ENCODE results near the gene MDH1B. TPM values are rescaled to one million over a fixed set of nuclear protein-coding genes. Genes with fewer than 3 reads are reported as not detected.

The MDH1B gene
- polyA plus RNA-seq, 1 of the 3 experiments (the other 2 are of a cell fraction), result 1.7 TPM

DNA sequence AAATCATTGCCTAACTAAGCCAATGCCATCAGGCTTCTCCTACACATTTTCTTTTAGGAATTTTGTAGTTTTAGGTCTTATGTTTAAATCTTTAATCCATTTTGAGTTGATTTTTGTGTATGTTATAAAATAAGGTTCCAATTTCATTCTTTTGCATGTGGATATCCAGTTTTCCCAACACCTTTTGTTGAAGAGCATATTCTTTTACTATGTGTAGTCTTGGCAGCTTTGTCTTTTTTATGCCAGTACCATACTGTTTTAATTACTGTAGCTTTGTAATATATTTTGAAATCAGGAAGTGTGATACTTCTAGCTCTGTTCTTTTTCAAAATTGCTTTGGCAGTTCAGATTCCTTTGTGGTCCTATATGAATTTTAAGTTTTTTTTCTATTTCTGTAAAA lies 11.3 kb upstream of the MDH1B start:
- Histone ChIP-seq H3K27ac (ENCODE audit: low read depth in 2 of 2, low read length in 1 of 2) (no peak overlapping the region), H3K4me3 (ENCODE audit: low read depth in 2 of 2, low read length in 1 of 2) (no peak overlapping the region), H4K20me1 (ENCODE audit: insufficient read depth) (no peaks in the 10 kb centered on the region), H3K4me1 (ENCODE audit: control insufficient read depth in 1 of 2, insufficient read depth in 2 of 2, low read depth in 1 of 2, low read length in 1 of 2) (no peaks in the 10 kb centered on the region), H3K4me2 (no peak overlapping the region), H3F3A (replicated peaks; ENCODE audit: insufficient read depth) (no peaks in the 10 kb centered on the region), H3K9me2 (no peaks in the 10 kb centered on the region), H3K9me3 (peaks cover 8% of the 10 kb centered on the region; the same call in 1 of the 2 replicates), H3K36me3 (replicated peaks in 1 of 2; ENCODE audit: control insufficient read depth in 1 of 2, insufficient read depth in 2 of 2, low read length in 1 of 2) (peaks cover 79 to 90% of the 10 kb centered on the region in 2 experiments), H3K79me2 (ENCODE audit: insufficient read depth) (peaks cover 42% of the 10 kb centered on the region; the same call in 1 of the 2 replicates), H3K9ac (no peak overlapping the region), H2AFZ (ENCODE audit: low read depth) (no peak overlapping the region), H3K27me3 (ENCODE audit: insufficient read depth) (no peaks in the 10 kb centered on the region)
- ChIA-PET CTCF (no interaction called here), POLR2A (no interaction called here)
- TF ChIP-seq TEAD4 (IDR thresholded peaks at IDR 0.05; ENCODE audit: borderline replicate concordance, insufficient read depth) (no peak), SMC3 (IDR thresholded peaks at IDR 0.05; ENCODE audit: low read depth, low read length) (no peak), JUND (IDR thresholded peaks at IDR 0.05) (no peak), FOXJ3 (CRISPR knock-in tag; IDR thresholded peaks at IDR 0.05) (no peak), RFX5 (IDR thresholded peaks at IDR 0.05; ENCODE audit: low read length) (no peak), NFIC (IDR thresholded peaks at IDR 0.05; ENCODE audit: borderline replicate concordance) (no peak), EZH2phosphoT487 (IDR thresholded peaks at IDR 0.05; ENCODE audit: borderline replicate concordance, low read depth) (no peak), CHD2 (IDR thresholded peaks at IDR 0.05; ENCODE audit: low read length, partially characterized antibody) (no peak), FOXM1 (IDR thresholded peaks at IDR 0.05; ENCODE audit: low read depth) (no peak), RXRA (IDR thresholded peaks at IDR 0.05; ENCODE audit: borderline replicate concordance, low read depth) (no peak), GABPA (IDR thresholded peaks at IDR 0.05; ENCODE audit: low read depth) (no peak), ELF1 (IDR thresholded peaks at IDR 0.05) (no peak), MEF2A (IDR thresholded peaks at IDR 0.05; ENCODE audit: borderline replicate concordance, low read depth) (no peak)
- TF ChIP-seq, protein P1, sequence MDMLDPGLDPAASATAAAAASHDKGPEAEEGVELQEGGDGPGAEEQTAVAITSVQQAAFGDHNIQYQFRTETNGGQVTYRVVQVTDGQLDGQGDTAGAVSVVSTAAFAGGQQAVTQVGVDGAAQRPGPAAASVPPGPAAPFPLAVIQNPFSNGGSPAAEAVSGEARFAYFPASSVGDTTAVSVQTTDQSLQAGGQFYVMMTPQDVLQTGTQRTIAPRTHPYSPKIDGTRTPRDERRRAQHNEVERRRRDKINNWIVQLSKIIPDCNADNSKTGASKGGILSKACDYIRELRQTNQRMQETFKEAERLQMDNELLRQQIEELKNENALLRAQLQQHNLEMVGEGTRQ (IDR thresholded peaks at IDR 0.05; ENCODE audit: borderline replicate concordance, low read depth, low read length), result no peak
- TF ChIP-seq, protein P2, sequence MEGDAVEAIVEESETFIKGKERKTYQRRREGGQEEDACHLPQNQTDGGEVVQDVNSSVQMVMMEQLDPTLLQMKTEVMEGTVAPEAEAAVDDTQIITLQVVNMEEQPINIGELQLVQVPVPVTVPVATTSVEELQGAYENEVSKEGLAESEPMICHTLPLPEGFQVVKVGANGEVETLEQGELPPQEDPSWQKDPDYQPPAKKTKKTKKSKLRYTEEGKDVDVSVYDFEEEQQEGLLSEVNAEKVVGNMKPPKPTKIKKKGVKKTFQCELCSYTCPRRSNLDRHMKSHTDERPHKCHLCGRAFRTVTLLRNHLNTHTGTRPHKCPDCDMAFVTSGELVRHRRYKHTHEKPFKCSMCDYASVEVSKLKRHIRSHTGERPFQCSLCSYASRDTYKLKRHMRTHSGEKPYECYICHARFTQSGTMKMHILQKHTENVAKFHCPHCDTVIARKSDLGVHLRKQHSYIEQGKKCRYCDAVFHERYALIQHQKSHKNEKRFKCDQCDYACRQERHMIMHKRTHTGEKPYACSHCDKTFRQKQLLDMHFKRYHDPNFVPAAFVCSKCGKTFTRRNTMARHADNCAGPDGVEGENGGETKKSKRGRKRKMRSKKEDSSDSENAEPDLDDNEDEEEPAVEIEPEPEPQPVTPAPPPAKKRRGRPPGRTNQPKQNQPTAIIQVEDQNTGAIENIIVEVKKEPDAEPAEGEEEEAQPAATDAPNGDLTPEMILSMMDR (IDR thresholded peaks at IDR 0.05), result no peak
- TF ChIP-seq, protein P3, sequence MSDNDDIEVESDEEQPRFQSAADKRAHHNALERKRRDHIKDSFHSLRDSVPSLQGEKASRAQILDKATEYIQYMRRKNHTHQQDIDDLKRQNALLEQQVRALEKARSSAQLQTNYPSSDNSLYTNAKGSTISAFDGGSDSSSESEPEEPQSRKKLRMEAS (IDR thresholded peaks at IDR 0.05; ENCODE audit: low read depth), result no peak
- TF ChIP-seq, protein P4, sequence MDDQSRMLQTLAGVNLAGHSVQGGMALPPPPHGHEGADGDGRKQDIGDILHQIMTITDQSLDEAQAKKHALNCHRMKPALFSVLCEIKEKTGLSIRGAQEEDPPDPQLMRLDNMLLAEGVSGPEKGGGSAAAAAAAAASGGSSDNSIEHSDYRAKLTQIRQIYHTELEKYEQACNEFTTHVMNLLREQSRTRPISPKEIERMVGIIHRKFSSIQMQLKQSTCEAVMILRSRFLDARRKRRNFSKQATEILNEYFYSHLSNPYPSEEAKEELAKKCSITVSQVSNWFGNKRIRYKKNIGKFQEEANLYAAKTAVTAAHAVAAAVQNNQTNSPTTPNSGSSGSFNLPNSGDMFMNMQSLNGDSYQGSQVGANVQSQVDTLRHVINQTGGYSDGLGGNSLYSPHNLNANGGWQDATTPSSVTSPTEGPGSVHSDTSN (IDR thresholded peaks at IDR 0.05), result no peak
- DNase-seq, result no peak
